Dedifferentiated amniotic fluid mesenchymal stem cell (primary cell): ENCODE results near the gene POU4F2.
"Not testable (repeated sequence)": the region's sequence is repeated elsewhere in the genome, so short reads cannot be mapped to it uniquely, and the experiment has no call there.

Experiments used
- DNase-seq: peaks from one replicate; pipeline ENCODE4 v3.0.0-alpha.2; 2016; ENCODE audit errors: extremely low spot score

Gene POU4F2

DNA sequence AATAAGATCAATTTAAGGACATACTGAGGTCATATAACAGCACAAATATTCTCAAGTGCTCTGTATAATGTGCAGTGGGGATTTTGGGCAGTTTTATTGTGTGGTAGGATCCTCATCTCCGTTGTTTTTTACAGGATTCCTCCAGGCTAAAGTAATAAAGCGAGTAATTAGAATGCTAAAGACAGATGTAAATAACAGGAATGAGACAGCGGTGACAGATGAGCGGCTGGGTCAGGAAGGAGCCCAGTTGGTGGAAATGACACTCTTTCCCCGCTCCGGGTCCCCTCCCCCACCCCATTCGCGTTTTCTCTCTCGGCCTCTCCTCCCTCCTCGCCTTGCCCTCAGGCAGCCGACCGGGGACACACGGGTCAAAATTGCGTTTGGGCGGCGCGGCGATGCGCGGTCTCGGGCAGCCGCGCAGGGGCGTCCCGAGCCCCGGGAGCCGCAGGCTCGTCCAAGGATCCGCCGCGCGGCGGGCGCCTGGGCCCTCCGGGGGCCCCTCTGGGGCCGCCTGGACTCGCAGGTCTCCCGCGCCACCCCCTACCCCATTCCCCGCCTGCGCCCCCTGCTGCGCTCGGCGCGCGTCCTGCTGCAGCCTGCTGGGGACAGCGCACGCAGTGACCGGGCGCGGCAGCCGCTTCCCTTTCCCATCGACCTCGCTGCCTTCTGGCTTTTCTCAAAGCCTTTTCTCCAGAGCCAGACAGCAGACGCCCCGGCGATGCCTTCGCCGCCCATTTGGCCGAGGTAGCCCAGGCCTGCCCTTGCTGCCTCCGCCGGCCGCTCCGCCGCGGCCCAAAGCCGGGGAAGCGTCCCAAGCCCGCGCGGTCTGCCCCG, 16.2 kb downstream of the POU4F2 start:
- no peak for DNase-seq

DNA sequence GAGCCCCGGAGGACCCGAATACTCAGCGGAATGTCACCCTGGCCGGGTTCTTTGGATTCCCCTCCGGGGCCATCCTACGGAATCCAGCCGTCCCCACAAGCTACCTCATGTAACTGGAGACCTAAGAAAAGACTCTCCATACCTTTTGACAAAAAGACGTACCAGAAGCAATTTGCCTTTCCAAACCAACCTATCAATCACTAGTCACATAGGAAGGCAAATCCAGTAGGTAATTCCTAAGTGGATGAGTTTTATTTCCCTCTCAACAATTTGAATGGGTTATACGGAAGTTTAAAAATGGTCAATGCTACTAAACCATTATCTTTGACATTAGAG, 16.8 kb downstream of the POU4F2 start:
- DNase-seq: no peak

DNA sequence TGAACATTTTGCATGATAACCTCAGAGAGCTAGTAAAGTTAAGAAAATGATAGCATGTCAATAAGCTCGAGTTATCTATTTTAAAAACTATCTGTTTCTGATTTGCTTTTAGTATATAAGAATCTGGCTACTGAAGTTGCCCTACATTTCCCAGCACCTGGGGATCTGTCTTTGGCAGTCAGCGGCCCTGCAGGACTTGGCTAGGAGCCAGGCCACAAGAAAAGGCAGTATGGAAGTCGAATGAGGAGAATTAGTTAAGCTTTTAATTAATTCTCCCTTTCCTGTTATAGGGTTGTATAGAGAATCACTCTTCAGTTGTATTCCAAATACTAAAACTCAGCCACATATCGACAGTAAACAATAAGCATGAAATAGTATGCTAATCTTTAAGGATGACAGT, 22.7 kb downstream of the POU4F2 start:
- DNase-seq: no peak

DNA sequence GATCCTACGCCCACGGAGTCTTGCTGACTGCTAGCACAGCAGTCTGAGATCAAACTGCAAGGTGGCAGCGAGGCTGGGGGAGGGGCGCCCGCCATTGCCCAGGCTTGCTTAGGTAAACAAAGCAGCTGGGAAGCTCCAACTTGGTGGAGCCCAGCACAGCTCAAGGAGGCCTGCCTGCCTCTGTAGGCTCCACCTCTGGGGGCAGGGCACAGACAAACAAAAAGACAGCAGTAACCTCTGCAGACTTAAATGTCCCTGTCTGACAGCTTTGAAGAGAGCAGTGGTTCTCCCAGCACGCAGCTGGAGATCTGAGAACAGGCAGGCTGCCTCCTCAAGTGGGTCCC, 25.2 kb downstream of the POU4F2 start:
- DNase-seq: not testable (repeated sequence)

DNA sequence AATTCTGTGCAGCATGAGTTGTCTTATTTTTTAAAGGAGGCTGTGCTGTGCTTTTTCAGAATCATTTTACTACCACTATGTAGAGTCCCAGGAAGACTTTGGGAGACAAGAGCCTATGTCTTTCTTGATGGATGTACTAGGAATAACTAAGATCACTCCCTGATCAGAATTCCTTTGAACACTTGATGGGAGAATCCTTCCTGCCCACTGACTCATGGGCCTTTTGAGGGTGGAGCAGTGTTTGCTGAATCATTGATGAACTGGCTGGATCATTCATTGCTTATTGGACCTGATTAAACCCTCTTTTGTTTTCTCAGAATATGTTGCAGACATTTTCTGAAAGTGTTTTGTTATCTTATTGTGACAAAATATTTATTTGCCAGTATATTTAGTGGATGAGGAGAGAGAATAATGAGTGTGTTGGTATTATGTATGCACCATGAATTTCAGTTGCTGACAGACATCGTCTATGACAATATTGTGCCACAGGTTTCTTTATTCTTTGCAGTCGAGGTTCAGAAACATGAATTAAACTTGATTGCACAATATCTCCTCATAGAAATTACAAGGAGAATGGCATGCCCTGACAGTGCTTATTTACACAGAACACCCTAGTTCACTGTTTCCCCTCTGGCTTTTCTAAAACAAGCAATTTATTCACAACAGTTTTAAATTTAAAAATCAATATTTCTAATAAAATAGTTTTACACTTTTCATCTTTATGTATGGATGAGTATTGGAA, 36.3 kb downstream of the POU4F2 start:
- DNase-seq: no peak
